Central memory CD8-positive, alpha-beta T cell (primary cell): ENCODE data around the gene TLL2.

ENCODE experiments used
- ATAC-seq: fragments of 150-1000 bp; cut with Tn5 transposase; replicated peaks from 2 replicates; pipeline ENCODE4 v1.10.0; 2022; ENCODE audit warnings: mild to moderate bottlenecking, moderate FRiP score, moderate number of reproducible peaks; ENCODE audit not compliant: poor library complexity, severe bottlenecking; ENCODE audit errors: extremely low read depth
- DNase-seq, 2 donors: peaks; one replicate each; pipeline ENCODE4 v3.0.0; 2021; ENCODE audit warnings: low spot score in 2 of 2
- H3K27ac Mint-ChIP-seq: one replicate; pipeline ENCODE4 v1.8.0; 2022; ENCODE audit warnings: low read depth, mild to moderate bottlenecking, moderate library complexity, mixed read lengths
- H3K27me3 Mint-ChIP-seq: one replicate; pipeline ENCODE4 v1.8.0; 2022; ENCODE audit warnings: mixed read lengths
- H3K36me3 Mint-ChIP-seq: one replicate; pipeline ENCODE4 v1.8.0; 2022; ENCODE audit warnings: mild to moderate bottlenecking, moderate library complexity, mixed read lengths; ENCODE audit not compliant: insufficient read depth
- H3K4me1 Mint-ChIP-seq: one replicate; pipeline ENCODE4 v1.8.0; 2022; ENCODE audit warnings: mixed read lengths
- H3K4me3 Mint-ChIP-seq: one replicate; pipeline ENCODE4 v1.8.0; 2022; ENCODE audit warnings: mild to moderate bottlenecking, moderate library complexity, mixed read lengths
- H3K9me3 Mint-ChIP-seq: one replicate; pipeline ENCODE4 v1.8.0; 2022; ENCODE audit warnings: mixed read lengths

The TLL2 gene

DNA sequence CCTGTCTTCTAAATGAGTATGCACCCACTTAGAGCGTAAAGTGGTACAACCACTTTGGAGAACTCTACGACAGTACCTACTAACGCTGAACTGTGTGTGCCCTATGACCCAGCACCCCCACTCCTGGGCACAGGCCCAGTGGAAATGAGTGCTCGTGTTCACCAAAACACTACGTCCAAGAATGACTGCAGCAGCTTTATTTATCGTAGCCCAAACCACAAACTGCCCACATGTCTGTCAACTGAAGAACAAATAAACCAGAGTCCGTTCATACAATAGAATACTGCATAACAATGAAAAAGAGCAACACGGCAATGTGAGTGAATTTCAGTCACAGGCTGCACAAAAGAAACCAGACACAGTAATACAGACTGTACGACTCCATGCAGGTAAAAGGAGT, 35.4 kb downstream of the TLL2 start:
- Mint-ChIP-seq H3K4me3 (no peak overlapping the region), H3K9me3 (no peaks in the 10 kb centered on the region), H3K27ac (no peak overlapping the region), H3K4me1 (no peaks in the 10 kb centered on the region), H3K27me3 (peaks cover 79% of the 10 kb centered on the region), H3K36me3 (peaks cover 2% of the 10 kb centered on the region)
- ATAC-seq (no peak), DNase-seq (no peak)

GRCh38 chr10:96473866-96474265, 39.9 kb downstream of the TLL2 start:
- peaks cover 49% of the 10 kb centered on the region for H3K27me3 Mint-ChIP-seq
- peaks cover 3% of the 10 kb centered on the region for H3K36me3 Mint-ChIP-seq
- H3K27ac Mint-ChIP-seq = no peak overlapping the region
- ATAC-seq = no peak
- DNase-seq = no peak
- H3K4me1 Mint-ChIP-seq = no peaks in the 10 kb centered on the region
- H3K9me3 Mint-ChIP-seq = no peaks in the 10 kb centered on the region
- no peak overlapping the region for H3K4me3 Mint-ChIP-seq

DNA sequence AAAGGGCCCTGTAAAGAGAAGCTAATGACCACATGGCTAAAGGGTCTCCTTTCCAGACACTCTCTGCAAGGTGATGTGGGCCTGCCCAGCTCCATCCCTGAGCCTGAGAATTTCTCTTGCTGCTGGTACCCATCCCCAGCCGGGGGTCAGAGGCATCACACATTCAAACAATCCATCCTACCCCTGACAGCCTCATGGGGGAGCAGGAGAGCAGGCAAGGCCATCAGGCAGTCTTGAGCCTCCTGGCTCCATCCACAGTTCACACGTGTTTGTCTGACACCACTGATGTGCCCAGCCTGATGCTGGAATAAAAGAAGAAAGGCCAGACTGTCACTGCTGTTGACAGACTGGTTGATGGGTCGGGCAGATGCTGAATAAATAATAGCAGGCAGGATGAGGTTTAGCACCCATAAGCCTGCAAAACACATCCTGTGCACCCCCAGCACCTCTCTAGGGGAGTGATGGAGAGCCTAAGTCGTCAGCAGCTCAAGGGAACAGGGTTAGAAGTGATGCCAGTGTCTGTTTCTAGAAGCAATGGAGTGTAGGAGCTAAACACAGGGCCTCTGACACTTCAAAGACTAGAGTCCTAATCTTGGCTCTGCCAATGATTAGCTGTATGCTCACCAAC, 43.5 kb downstream of the TLL2 start:
- no peak for DNase-seq
- peak; percentile 84 for ATAC-seq
- Mint-ChIP-seq H3K36me3 (peaks cover 3% of the 10 kb centered on the region), H3K4me3 (no peak overlapping the region), H3K27me3 (peaks cover 46% of the 10 kb centered on the region), H3K4me1 (no peaks in the 10 kb centered on the region), H3K27ac (no peak overlapping the region), H3K9me3 (no peaks in the 10 kb centered on the region)

GRCh38 chr10:96468845-96469244, 44.9 kb downstream of the TLL2 start:
- no peaks in the 10 kb centered on the region for H3K4me1 Mint-ChIP-seq
- no peaks in the 10 kb centered on the region for H3K9me3 Mint-ChIP-seq
- H3K27ac Mint-ChIP-seq = no peak overlapping the region
- H3K36me3 Mint-ChIP-seq = peaks cover 3% of the 10 kb centered on the region
- no peak for ATAC-seq
- H3K4me3 Mint-ChIP-seq = no peak overlapping the region
- DNase-seq = no peak
- peaks cover 38% of the 10 kb centered on the region for H3K27me3 Mint-ChIP-seq

DNA sequence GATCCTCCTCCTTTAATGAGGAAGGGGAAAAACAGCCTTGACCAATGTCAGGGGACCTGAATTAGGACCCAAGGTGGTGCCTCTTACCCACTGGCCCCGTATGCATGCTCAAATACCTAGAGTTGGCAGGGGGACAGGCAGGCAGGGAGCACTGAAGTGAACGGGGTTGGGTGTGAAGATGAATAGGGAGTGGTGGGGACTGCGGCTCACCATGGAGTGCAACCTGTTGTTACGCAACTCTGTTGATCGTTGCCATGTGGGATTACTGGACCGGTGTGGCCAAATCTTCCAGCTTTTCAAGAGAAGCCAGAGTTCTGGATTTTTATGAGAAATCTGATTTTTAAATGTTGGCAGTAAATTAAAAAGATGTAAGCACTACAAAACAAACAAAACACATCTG, 48.1 kb downstream of the TLL2 start:
- Mint-ChIP-seq H3K4me3 (no peak overlapping the region), H3K27ac (no peak overlapping the region), H3K4me1 (no peaks in the 10 kb centered on the region), H3K27me3 (peaks cover 52% of the 10 kb centered on the region), H3K9me3 (no peaks in the 10 kb centered on the region), H3K36me3 (no peaks in the 10 kb centered on the region)
- DNase-seq (no peak), ATAC-seq (no peak)

DNA sequence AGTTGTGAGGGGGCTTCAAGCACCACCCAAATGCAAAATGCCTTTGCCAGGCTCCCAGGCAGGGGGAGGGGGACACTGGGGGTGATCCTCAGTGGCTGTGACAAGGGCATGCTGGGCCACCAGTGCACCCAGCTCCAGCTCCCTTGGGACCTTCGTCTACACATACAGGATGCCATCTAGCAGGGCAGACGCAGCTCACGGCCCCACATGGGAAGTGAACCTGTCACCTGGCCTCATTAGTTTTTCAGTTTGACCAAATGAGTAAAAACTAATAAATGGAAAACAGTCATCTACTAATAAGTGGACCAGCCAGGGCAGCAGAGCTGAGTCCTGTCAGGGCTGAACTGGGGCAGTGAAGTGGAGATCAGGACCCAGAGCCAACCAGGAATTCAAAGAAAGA, 50.2 kb downstream of the TLL2 start:
- H3K9me3 Mint-ChIP-seq = no peaks in the 10 kb centered on the region
- no peak overlapping the region for H3K4me3 Mint-ChIP-seq
- H3K4me1 Mint-ChIP-seq = no peaks in the 10 kb centered on the region
- DNase-seq (no peak), ATAC-seq (no peak)
- peaks cover 41% of the 10 kb centered on the region for H3K27me3 Mint-ChIP-seq
- H3K36me3 Mint-ChIP-seq = no peaks in the 10 kb centered on the region
- H3K27ac Mint-ChIP-seq = no peak overlapping the region

DNA sequence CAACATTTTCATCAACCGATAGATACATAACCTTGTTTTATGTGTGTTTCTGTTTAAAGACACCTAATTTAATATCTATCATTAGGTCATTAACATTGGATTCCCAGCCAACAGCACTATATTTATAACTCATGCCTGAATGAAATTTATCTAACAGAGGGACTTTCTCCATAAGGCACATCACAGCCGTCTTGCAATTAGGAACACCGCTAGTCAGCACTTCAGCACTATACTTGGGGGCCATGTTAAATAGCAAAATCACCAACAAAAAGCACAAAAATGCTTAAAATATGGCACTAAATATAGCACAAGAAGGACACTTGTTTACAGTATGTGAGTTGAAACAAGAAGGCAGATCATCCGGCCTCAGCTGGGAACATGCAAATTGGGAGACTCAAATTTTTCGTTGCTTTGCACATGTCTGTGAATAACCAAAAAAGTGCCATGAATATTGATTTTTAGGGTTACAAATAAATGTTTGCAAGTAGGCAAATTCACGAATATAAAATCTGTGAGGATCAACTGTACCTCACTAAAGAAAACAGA, 51.0 kb downstream of the TLL2 start:
- Mint-ChIP-seq H3K36me3 (no peaks in the 10 kb centered on the region), H3K4me3 (no peak overlapping the region), H3K27ac (no peak overlapping the region), H3K9me3 (no peaks in the 10 kb centered on the region), H3K27me3 (peaks cover 35% of the 10 kb centered on the region), H3K4me1 (no peaks in the 10 kb centered on the region)
- no peak for ATAC-seq
- DNase-seq = no peak

- Mint-ChIP-seq H3K27ac (no peak overlapping the region), H3K4me1 (no peaks in the 10 kb centered on the region), H3K4me3 (no peak overlapping the region), H3K27me3 (peaks cover 35% of the 10 kb centered on the region), H3K36me3 (no peaks in the 10 kb centered on the region), H3K9me3 (no peaks in the 10 kb centered on the region)
- ATAC-seq (no peak), DNase-seq (no peak)
Observed at GRCh38 chr10:96460316-96460715, 53.4 kb downstream of the TLL2 start.

DNA sequence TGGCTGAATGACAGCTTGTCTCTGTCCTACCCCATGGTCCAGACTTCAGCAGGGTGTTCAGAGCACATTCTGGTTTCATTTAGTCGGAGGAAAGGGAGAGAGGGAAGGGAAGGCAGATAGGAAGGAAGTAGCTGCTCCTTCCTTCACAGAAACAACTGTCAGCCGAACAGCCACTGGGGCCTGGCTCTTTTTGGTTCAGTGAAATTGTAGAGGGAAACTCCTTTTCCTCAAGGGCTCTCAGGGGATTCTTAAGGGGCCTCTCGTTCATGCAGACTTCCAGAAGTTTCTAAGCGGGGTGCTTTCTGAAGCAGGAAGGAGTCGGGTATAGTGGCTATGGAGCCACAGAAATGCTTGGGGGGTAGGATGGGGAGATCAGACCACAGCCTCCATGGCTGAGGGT, 56.4 kb downstream of the TLL2 start:
- Mint-ChIP-seq H3K27ac (no peak overlapping the region), H3K27me3 (peaks cover 20% of the 10 kb centered on the region), H3K4me1 (no peaks in the 10 kb centered on the region), H3K36me3 (no peaks in the 10 kb centered on the region), H3K4me3 (no peak overlapping the region), H3K9me3 (no peaks in the 10 kb centered on the region)
- ATAC-seq (no peak), DNase-seq (no peak)

GRCh38 chr10:96456296-96456840, 57.4 kb downstream of the TLL2 start:
- DNase-seq (no peak), ATAC-seq (no peak)
- Mint-ChIP-seq H3K27ac (no peak overlapping the region), H3K27me3 (peaks cover 20% of the 10 kb centered on the region), H3K36me3 (no peaks in the 10 kb centered on the region), H3K4me3 (no peak overlapping the region), H3K4me1 (no peaks in the 10 kb centered on the region), H3K9me3 (no peaks in the 10 kb centered on the region)

DNA sequence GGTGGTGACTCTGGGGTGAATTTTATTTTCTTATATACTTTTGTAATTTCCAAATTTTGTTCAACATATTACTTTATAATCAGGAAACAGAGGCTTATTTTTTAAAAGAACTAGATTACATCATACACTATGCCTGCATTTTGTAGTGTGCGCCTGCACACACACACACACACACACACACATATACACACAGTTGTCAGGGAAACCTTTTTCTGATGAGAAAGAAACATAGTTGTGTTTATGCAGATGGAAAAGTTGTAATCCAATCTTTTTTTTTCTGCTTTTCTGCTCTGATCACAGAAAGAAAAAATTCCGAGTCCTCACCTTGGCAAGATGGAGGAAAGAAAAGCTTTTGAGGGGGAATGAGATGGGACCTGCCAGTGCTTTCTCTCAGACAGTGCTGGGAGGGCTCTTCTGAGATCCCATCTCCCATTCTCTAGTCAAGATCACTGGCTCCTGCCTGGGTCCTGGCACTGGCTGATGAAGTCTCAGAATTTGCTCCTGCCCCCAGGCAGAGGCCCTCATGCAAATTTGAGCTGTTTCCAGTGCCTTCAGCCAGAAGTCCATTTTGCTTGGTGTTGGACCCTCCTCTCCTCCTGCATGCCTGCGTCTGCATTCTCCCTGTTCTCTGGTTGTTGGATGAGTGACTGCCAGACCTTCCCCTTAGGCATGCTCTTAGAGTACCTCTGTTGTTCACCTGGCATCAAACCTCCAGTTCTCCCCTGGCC, 59.7 kb downstream of the TLL2 start:
- Mint-ChIP-seq H3K4me1 (no peaks in the 10 kb centered on the region), H3K36me3 (no peaks in the 10 kb centered on the region), H3K9me3 (no peaks in the 10 kb centered on the region), H3K4me3 (no peak overlapping the region), H3K27ac (no peak overlapping the region), H3K27me3 (peaks cover 31% of the 10 kb centered on the region)
- ATAC-seq = no peak
- no peak for DNase-seq

- no peaks in the 10 kb centered on the region for H3K36me3 Mint-ChIP-seq
- H3K27ac Mint-ChIP-seq = no peak overlapping the region
- ATAC-seq (no peak), DNase-seq (no peak)
- H3K9me3 Mint-ChIP-seq = no peaks in the 10 kb centered on the region
- no peaks in the 10 kb centered on the region for H3K4me1 Mint-ChIP-seq
- no peak overlapping the region for H3K4me3 Mint-ChIP-seq
- H3K27me3 Mint-ChIP-seq = peaks cover 38% of the 10 kb centered on the region
Observed at GRCh38 chr10:96452494-96453153, 61.1 kb downstream of the TLL2 start.
